H9 (cell line): ENCODE measurements around the gene TAAR8. TPM values are rescaled to one million over a fixed set of nuclear protein-coding genes. Genes with fewer than 3 reads are reported as not detected.

Experiments used
- DNase-seq: peaks from one replicate; pipeline ENCODE4 v3.0.0-alpha.2; 2017
- H2AFZ ChIP-seq: one replicate; pipeline ENCODE4 v1.6.1; 2013; ENCODE audit warnings: mild to moderate bottlenecking, low read length, control low read depth, moderate library complexity
- H2AK5ac ChIP-seq: 2 replicates; pipeline ENCODE4 v1.6.1; 2013; ENCODE audit warnings: low read length, control low read depth, mixed read lengths; ENCODE audit not compliant: insufficient read length
- H2BK120ac ChIP-seq: one replicate; pipeline ENCODE4 v1.6.1; 2013; ENCODE audit warnings: low read depth, mild to moderate bottlenecking, low read length, control low read depth, inconsistent platforms; ENCODE audit not compliant: poor library complexity, severe bottlenecking
- H2BK12ac ChIP-seq: 2 replicates; pipeline ENCODE4 v1.6.1; 2013; ENCODE audit warnings: low read length, control low read depth, mixed read lengths, low read depth; ENCODE audit not compliant: insufficient read length
- H2BK15ac ChIP-seq: 2 replicates; pipeline ENCODE4 v1.6.1; 2013; ENCODE audit warnings: low read depth, low read length, control low read depth
- H2BK20ac ChIP-seq: one replicate; pipeline ENCODE4 v1.6.1; 2013; ENCODE audit warnings: low read depth, mild to moderate bottlenecking, low read length, control low read depth, inconsistent platforms; ENCODE audit not compliant: poor library complexity, severe bottlenecking
- H2BK5ac ChIP-seq: 2 replicates; pipeline ENCODE4 v1.6.1; 2013; ENCODE audit warnings: low read length, control low read depth, mixed read lengths; ENCODE audit not compliant: insufficient read length
- H3K14ac ChIP-seq: 2 replicates; pipeline ENCODE4 v1.6.1; 2013; ENCODE audit warnings: low read length, control low read depth; ENCODE audit not compliant: insufficient read depth
- H3K18ac ChIP-seq: 2 replicates; pipeline ENCODE4 v1.6.1; 2013; ENCODE audit warnings: low read depth, mild to moderate bottlenecking, mixed read lengths, low read length, control low read depth; ENCODE audit not compliant: insufficient read length
- H3K23ac ChIP-seq: 2 replicates; pipeline ENCODE4 v1.6.1; 2013; ENCODE audit warnings: low read length, control low read depth, mixed read lengths, low read depth; ENCODE audit not compliant: insufficient read length
- H3K23me2 ChIP-seq: 2 replicates; pipeline ENCODE4 v1.6.1; 2013; ENCODE audit warnings: low read depth, mild to moderate bottlenecking, mixed read lengths, low read length, control low read depth; ENCODE audit not compliant: insufficient read length, poor library complexity, severe bottlenecking
- H3K27ac ChIP-seq: 2 replicates; pipeline ENCODE4 v1.5.1; 2013; ENCODE audit warnings: low read length, control low read depth, mixed read lengths, low read depth; ENCODE audit not compliant: insufficient read length
- H3K27me3 ChIP-seq: 2 replicates; pipeline ENCODE4 v1.6.1; 2013; ENCODE audit warnings: low read length, control low read depth, inconsistent platforms; ENCODE audit not compliant: insufficient read depth
- H3K4ac ChIP-seq: 2 replicates; pipeline ENCODE4 v1.6.1; 2013; ENCODE audit warnings: low read depth, mild to moderate bottlenecking, control low read depth, inconsistent platforms, low read length, moderate library complexity
- H3K4me1 ChIP-seq: 2 replicates; pipeline ENCODE4 v1.6.1; 2013; ENCODE audit warnings: low read length, control low read depth, inconsistent platforms; ENCODE audit not compliant: insufficient read depth
- H3K4me2 ChIP-seq: 2 replicates; pipeline ENCODE4 v1.6.1; 2013; ENCODE audit warnings: low read length, control low read depth, mixed read lengths; ENCODE audit not compliant: insufficient read length, insufficient read depth
- H3K56ac ChIP-seq: 2 replicates; pipeline ENCODE4 v1.6.1; 2013; ENCODE audit warnings: low read depth, mild to moderate bottlenecking, mixed read lengths, low read length, control low read depth; ENCODE audit not compliant: insufficient read length
- H3K79me1 ChIP-seq: 2 replicates; pipeline ENCODE4 v1.6.1; 2013; ENCODE audit warnings: low read depth, mild to moderate bottlenecking, moderate library complexity, low read length, control low read depth, inconsistent platforms; ENCODE audit not compliant: insufficient read depth, poor library complexity, severe bottlenecking
- H3K79me2 ChIP-seq: 2 replicates; pipeline ENCODE4 v1.6.1; 2013; ENCODE audit warnings: low read length, control low read depth, inconsistent platforms; ENCODE audit not compliant: insufficient read depth
- H3K9ac ChIP-seq: 2 replicates; pipeline ENCODE4 v1.6.1; 2013; ENCODE audit warnings: low read length, control low read depth, mixed read lengths; ENCODE audit not compliant: insufficient read length; ENCODE audit errors: extremely low read depth
- H3K9me3 ChIP-seq: one replicate; pipeline ENCODE4 v1.6.1; 2013; ENCODE audit warnings: low read depth, low read length, inconsistent platforms; ENCODE audit not compliant: control insufficient read depth
- H3T11ph ChIP-seq: one replicate; pipeline ENCODE4 v1.6.1; 2013; ENCODE audit warnings: mild to moderate bottlenecking, low read length, control low read depth, inconsistent platforms
- H4K20me1 ChIP-seq: one replicate; pipeline ENCODE4 v1.6.1; 2013; ENCODE audit not compliant: control insufficient read depth, insufficient read length, insufficient read depth
- H4K5ac ChIP-seq: 2 replicates; pipeline ENCODE4 v1.6.1; 2013; ENCODE audit warnings: low read depth, mild to moderate bottlenecking, mixed read lengths, low read length, control low read depth; ENCODE audit not compliant: insufficient read length
- H4K8ac ChIP-seq: replicated peaks from 2 replicates; pipeline ENCODE4 v1.6.1; 2013; ENCODE audit warnings: low read length, control low read depth, mixed read lengths, low read depth; ENCODE audit not compliant: insufficient read length
- H4K91ac ChIP-seq: 2 replicates; pipeline ENCODE4 v1.6.1; 2013; ENCODE audit warnings: low read depth, mild to moderate bottlenecking, moderate library complexity, mixed read lengths, low read length, control low read depth; ENCODE audit not compliant: insufficient read length
- H3K27ac Mint-ChIP-seq, 3 experiments: 2 replicates in 2 of 3; 3 replicates in 1 of 3; pipeline ENCODE4 v1.8.0; 2020 to 2021; ENCODE audit warnings: mixed read lengths in 3 of 3, mild to moderate bottlenecking in 1 of 3, moderate library complexity in 1 of 3
- H3K27me3 Mint-ChIP-seq: 2 replicates; pipeline ENCODE4 v1.8.0; 2021; ENCODE audit warnings: low read depth, mild to moderate bottlenecking, moderate library complexity, mixed read lengths
- H3K36me3 Mint-ChIP-seq, 3 experiments: 2 replicates in 2 of 3; 3 replicates in 1 of 3; pipeline ENCODE4 v1.8.0; 2020 to 2021; ENCODE audit warnings: low read depth in 3 of 3, mixed read lengths in 3 of 3; ENCODE audit not compliant: insufficient read depth in 1 of 3
- H3K4me1 Mint-ChIP-seq, 2 experiments: 2 replicates each; pipeline ENCODE4 v1.8.0; 2020; ENCODE audit warnings: mixed read lengths in 2 of 2
- H3K4me3 Mint-ChIP-seq, 2 experiments: 2 replicates in 1 of 2; 3 replicates in 1 of 2; pipeline ENCODE4 v1.8.0; 2020 to 2021; ENCODE audit warnings: mild to moderate bottlenecking in 2 of 2, mixed read lengths in 2 of 2, moderate library complexity in 1 of 2
- H3K9me3 Mint-ChIP-seq, 2 experiments: 2 replicates in 1 of 2; 3 replicates in 1 of 2; pipeline ENCODE4 v1.8.0; 2020; ENCODE audit warnings: mild to moderate bottlenecking in 2 of 2, mixed read lengths in 2 of 2, moderate library complexity in 1 of 2
- CTCF ChIP-seq: fragments of 200-600 bp; sonication (generic); conservative IDR thresholded peaks from 3 replicates; pipeline ENCODE4 v1.8.0; 2021; ENCODE audit warnings: antibody characterized with exemption, mild to moderate bottlenecking
- WGBS: extraction: QIAGEN DNeasy Blood & Tissue Kit; methylation state at CpG from one replicate; pipeline ENCODE4 v1.1.7; 2013; ENCODE audit warnings: missing lambda C conversion rate, low lambda C conversion rate, mixed read lengths; ENCODE audit not compliant: insufficient read length; ENCODE audit errors: extremely low coverage; 5-methylcytosine and 5-hydroxymethylcytosine counted together
- total RNA-seq: library from RNA; stranded (reverse); gene quantifications from 2 replicates; pipeline ENCODE4 v1.2.1, GENCODE V29; 2021

The TAAR8 gene
- total RNA-seq, 1 experiment from 2014 or later, result not detected

GRCh38 chr6:132568611-132569010 is 16.1 kb downstream of the TAAR8 start:
- Histone ChIP-seq H4K5ac (no peak overlapping the region), H3K18ac (no peak overlapping the region), H4K8ac (no peak overlapping the region), H3K56ac (no peak overlapping the region), H3K27me3 (no peaks in the 10 kb centered on the region), H3K23ac (no peak overlapping the region), H2BK12ac (no peak overlapping the region), H4K91ac (no peak overlapping the region), H3K4me2 (no peak overlapping the region), H3K4ac (no peak overlapping the region), H2AFZ (no peak overlapping the region), H3K79me1 (no peaks in the 10 kb centered on the region), H2BK15ac (no peak overlapping the region), H3K23me2 (no peaks in the 10 kb centered on the region), H3T11ph (no peak overlapping the region), H3K9ac (no peak overlapping the region), H4K20me1 (no peaks in the 10 kb centered on the region), H2BK120ac (no peak overlapping the region), H3K4me1 (peaks cover 7% of the 10 kb centered on the region; the same call in 1 of the 2 replicates), H2BK20ac (no peak overlapping the region), H3K27ac (no peak overlapping the region), H3K79me2 (no peaks in the 10 kb centered on the region), H2AK5ac (no peak overlapping the region), H3K9me3 (no peaks in the 10 kb centered on the region), H2BK5ac (no peak overlapping the region), H3K14ac (no peak overlapping the region)
- TF ChIP-seq CTCF, result no peak
- DNase-seq, result no peak
- no peaks in the 10 kb centered on the region; a peak in 2 of 5 replicates for H3K9me3 Mint-ChIP-seq
- H3K36me3 Mint-ChIP-seq, result no peaks in the 10 kb centered on the region
- H3K4me3 Mint-ChIP-seq, result no peak overlapping the region
- WGBS, result no CpG with 5 or more reads among the region's 6 CpGs
- H3K4me1 Mint-ChIP-seq, result peaks cover 32% of the 10 kb centered on the region in 2 experiments
- H3K27ac Mint-ChIP-seq, result no peak overlapping the region
- no peaks in the 10 kb centered on the region for H3K27me3 Mint-ChIP-seq
